GM06990 (cell line): ENCODE results near the gene WNT9B.

Source experiments
- DNase-seq: peaks from one replicate; pipeline ENCODE4 v3.0.0-alpha.2; 2011; ENCODE audit not compliant: insufficient read length; ENCODE audit errors: extremely low read depth
- H3K27me3 ChIP-seq: replicated peaks from 2 replicates; pipeline ENCODE4 v1.6.0; 2011; ENCODE audit warnings: low read length; ENCODE audit not compliant: control insufficient read depth, insufficient read depth
- H3K36me3 ChIP-seq: 2 replicates; pipeline ENCODE4 v1.5.1; 2011; ENCODE audit warnings: low read length; ENCODE audit not compliant: control insufficient read depth, insufficient read depth
- H3K4me3 ChIP-seq: replicated peaks from 2 replicates; pipeline ENCODE4 v1.5.1; 2011; ENCODE audit warnings: low read depth, mild to moderate bottlenecking, control low read depth, low read length
- TF ChIP-seq, protein P1 (sequence below): IDR thresholded peaks from 2 replicates; pipeline ENCODE4 v1.5.1; 2011; ENCODE audit warnings: low read length, control low read depth, mild to moderate bottlenecking, inconsistent platforms; ENCODE audit not compliant: insufficient read depth, poor library complexity, severe bottlenecking

Gene WNT9B

DNA sequence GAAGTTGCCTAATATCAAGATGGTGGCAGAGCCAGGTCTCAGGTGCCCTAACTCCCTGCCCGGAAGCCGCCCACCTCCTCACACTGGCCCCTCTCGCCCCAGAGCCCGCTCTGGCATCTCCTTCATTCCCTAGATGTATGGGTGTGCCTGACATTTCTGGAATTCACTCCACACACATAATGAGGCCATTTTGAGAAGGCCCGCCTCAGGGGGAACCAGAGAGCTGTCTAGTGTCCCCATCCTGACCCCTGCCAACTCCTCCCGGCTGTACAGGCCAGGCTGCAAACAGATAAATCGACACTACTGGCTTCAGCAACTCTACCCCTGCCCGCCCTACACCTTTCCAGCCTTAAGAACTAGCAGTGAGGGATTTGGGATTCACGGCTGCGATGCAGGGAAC lies 40.5 kb upstream of the WNT9B start:
- no peaks in the 10 kb centered on the region for H3K36me3 ChIP-seq
- H3K27me3 ChIP-seq, result 0 out of 2 replicates have a peak, but pooled peaks cover 1% of the 10 kb centered on the region
- DNase-seq, result no peak
- TF ChIP-seq, protein P1, sequence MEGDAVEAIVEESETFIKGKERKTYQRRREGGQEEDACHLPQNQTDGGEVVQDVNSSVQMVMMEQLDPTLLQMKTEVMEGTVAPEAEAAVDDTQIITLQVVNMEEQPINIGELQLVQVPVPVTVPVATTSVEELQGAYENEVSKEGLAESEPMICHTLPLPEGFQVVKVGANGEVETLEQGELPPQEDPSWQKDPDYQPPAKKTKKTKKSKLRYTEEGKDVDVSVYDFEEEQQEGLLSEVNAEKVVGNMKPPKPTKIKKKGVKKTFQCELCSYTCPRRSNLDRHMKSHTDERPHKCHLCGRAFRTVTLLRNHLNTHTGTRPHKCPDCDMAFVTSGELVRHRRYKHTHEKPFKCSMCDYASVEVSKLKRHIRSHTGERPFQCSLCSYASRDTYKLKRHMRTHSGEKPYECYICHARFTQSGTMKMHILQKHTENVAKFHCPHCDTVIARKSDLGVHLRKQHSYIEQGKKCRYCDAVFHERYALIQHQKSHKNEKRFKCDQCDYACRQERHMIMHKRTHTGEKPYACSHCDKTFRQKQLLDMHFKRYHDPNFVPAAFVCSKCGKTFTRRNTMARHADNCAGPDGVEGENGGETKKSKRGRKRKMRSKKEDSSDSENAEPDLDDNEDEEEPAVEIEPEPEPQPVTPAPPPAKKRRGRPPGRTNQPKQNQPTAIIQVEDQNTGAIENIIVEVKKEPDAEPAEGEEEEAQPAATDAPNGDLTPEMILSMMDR, result no peak
- H3K4me3 ChIP-seq, result no peak overlapping the region

DNA sequence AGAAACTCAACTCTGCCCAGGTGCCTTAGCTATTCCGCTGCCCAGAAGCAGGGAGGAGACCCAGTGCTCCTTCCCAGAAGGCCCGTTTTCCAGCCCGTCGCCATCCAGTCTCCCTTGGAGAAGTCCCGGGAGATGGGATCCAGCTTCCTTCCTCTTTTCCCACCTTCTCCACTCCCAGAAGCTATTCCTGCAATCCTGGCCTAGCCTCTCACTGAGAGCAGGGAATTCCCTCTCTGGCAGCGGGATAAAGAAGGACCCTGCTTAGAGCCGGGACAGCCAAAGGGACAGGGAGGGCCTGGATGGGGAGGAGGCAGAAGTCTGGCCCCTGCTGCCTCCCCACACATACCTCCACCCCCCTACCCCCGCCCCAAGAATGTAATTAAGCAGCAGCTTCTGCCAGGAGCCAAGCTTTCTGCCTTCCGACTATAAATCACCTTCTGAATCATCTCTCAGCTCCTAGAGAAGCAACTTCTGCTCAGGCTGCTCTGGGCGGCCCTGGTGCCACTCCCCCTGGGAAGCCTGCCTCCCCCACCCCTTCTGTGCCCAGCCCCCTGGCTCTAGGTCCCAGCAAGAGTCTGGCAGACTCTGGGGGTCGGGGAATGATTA lies 39.3 kb upstream of the WNT9B start:
- no peak for DNase-seq
- Histone ChIP-seq H3K4me3 (no peak overlapping the region), H3K36me3 (no peaks in the 10 kb centered on the region), H3K27me3 (peaks cover 3% of the 10 kb centered on the region; the same call in 1 of the 2 replicates)
- TF ChIP-seq, protein P1, result no peak

DNA sequence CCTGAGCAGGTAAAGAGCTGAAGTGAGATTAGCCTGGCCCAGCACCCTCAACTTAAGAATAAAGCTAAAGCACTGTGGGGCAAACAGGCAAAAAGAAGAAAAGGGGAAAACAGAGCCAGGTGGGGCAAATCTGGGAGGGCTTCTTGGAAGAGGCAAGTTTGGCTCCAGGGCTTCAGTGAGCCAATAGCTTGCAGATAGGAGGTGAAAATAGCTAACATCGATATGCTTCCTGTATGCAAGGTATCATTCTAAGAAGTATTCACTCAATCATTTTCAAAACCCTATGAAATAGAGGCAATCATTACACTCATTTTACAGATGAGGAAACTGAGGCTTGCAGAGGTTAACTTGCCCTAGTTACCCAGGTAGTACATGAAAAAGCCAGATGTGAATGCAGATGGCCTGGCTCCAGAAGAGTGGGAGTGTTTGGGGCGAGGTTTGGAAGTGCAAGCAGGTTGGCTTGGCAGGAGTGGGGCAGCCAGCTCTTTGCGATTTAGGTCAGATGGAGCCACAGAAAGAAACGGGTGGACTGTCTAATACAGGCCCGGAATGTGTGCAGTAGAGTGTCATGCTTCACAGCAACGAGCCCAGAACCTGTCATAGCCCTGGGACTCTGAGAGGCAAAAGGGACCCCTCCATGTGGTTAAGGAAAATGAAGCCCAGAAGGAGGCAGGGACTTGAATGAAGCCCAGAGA lies 38.6 kb upstream of the WNT9B start:
- no peak overlapping the region for H3K4me3 ChIP-seq
- TF ChIP-seq, protein P1, result no peak
- H3K36me3 ChIP-seq, result no peaks in the 10 kb centered on the region
- DNase-seq, result no peak
- H3K27me3 ChIP-seq, result peaks cover 3% of the 10 kb centered on the region; the same call in 1 of the 2 replicates

- H3K36me3 ChIP-seq, result no peaks in the 10 kb centered on the region
- TF ChIP-seq, protein P1, result no peak
- no peak for DNase-seq
- no peak overlapping the region for H3K4me3 ChIP-seq
- H3K27me3 ChIP-seq, result peaks cover 3% of the 10 kb centered on the region; the same call in 1 of the 2 replicates
Observed at GRCh38 chr17:46813920-46814319, 37.5 kb upstream of the WNT9B start.

DNA sequence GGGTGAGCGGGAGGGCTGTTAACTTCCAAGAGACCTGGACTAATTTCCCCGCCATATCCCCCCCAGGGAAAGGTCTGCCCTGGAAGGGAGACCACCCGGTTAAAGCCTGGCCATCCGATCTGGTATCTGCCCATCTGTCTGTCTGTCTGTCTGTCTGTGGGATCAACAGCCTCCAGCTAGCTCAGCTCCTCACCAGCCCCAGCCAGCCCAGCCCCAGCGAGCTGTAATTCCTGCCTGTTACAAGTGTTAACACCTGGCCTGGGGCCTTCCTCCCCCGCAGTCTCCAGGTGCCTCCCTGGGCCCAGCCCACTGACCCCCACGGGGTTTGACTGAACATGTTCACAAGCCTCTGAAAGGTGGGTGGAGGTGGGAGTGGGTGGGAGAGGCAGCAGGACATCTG lies 36.9 kb upstream of the WNT9B start:
- Histone ChIP-seq H3K36me3 (no peaks in the 10 kb centered on the region), H3K27me3 (peaks cover 3% of the 10 kb centered on the region), H3K4me3 (no peak overlapping the region)
- DNase-seq, result no peak
- TF ChIP-seq, protein P1, result no peak
